H1 (cell line): ENCODE measurements around the gene ZBED5. TPM values are rescaled to one million over a fixed set of nuclear protein-coding genes. Genes with fewer than 3 reads are reported as not detected.
"Not testable (repeated sequence)": the region's sequence is repeated elsewhere in the genome, so short reads cannot be mapped to it uniquely, and the experiment has no call there.

Experiments
- CTCF ChIA-PET: fragments of 300-600 bp; sonication (Branson Sonifier 250); formaldehyde crosslinking; loops from one replicate; lab custom pipeline; 2021; ENCODE audit not compliant: partially characterized antibody; lab: Charles Lee
- POLR2A ChIA-PET: fragments of 300-600 bp; sonication (Branson Sonifier 250); formaldehyde crosslinking; loops from one replicate; lab custom pipeline; 2021; ENCODE audit warnings: inconsistent platforms; ENCODE audit not compliant: partially characterized antibody; lab: Charles Lee
- DNase-seq, 2 experiments: peaks; one replicate each; pipeline versions ENCODE4 v3.0.0 to v3.0.0-alpha.2; 2010 to 2022; ENCODE audit warnings: low spot score in 2 of 2, low read depth in 1 of 2, mixed read lengths in 1 of 2
- FAIRE-seq: peaks from 2 replicates; lab custom pipeline; 2011; peaks lifted over from hg19 to GRCh38; lab: Jason Lieb, UNC
- H2AFZ ChIP-seq: 2 replicates; pipeline ENCODE4 v1.8.1; 2012; ENCODE audit warnings: low read length, inconsistent platforms
- H2AK5ac ChIP-seq: 2 replicates; pipeline ENCODE4 v1.6.1; 2013; ENCODE audit warnings: low read depth, low read length
- H2BK120ac ChIP-seq: replicated peaks from 2 replicates; pipeline ENCODE3; 2013; ENCODE audit warnings: low read depth, low read length, inconsistent platforms
- H2BK12ac ChIP-seq: 2 replicates; pipeline ENCODE4 v1.6.1; 2013; ENCODE audit warnings: low read depth, low read length
- H2BK15ac ChIP-seq: 2 replicates; pipeline ENCODE4 v1.6.1; 2013; ENCODE audit warnings: low read length
- H2BK20ac ChIP-seq: 2 replicates; pipeline ENCODE4 v1.6.1; 2013; ENCODE audit warnings: low read length
- H2BK5ac ChIP-seq: 2 replicates; pipeline ENCODE4 v1.6.1; 2013; ENCODE audit warnings: low read depth, low read length
- H3K14ac ChIP-seq: 2 replicates; pipeline ENCODE4 v1.6.1; 2013; ENCODE audit warnings: inconsistent platforms; ENCODE audit not compliant: insufficient read length
- H3K18ac ChIP-seq: 2 replicates; pipeline ENCODE4 v1.6.1; 2013; ENCODE audit warnings: low read length; ENCODE audit errors: extremely low read depth
- H3K23ac ChIP-seq: 2 replicates; pipeline ENCODE4 v1.6.1; 2013; ENCODE audit warnings: inconsistent platforms; ENCODE audit not compliant: insufficient read length
- H3K23me2 ChIP-seq: 2 replicates; pipeline ENCODE4 v1.6.1; 2013; ENCODE audit warnings: low read depth, low read length
- H3K27ac ChIP-seq: 2 replicates; pipeline ENCODE4 v1.6.1; 2011; ENCODE audit warnings: low read depth, low read length, inconsistent platforms
- H3K27me3 ChIP-seq, 4 experiments: replicated peaks in 1 of 4; 1 replicate in 1 of 4; 2 replicates in 3 of 4; pipeline versions ENCODE4 v1.6.1 to v1.8.1; 2011 to 2013; ENCODE audit warnings: low read length in 3 of 4, mild to moderate bottlenecking in 3 of 4, inconsistent platforms in 2 of 4, mixed read lengths in 2 of 4, moderate library complexity in 1 of 4; ENCODE audit not compliant: control insufficient read depth in 3 of 4, insufficient read depth in 3 of 4; ENCODE audit errors: extremely low read depth in 1 of 4
- H3K36me3 ChIP-seq, 4 experiments: 2 replicates each; pipeline versions ENCODE4 v1.6.1 to v1.8.1; 2011 to 2013; ENCODE audit warnings: mild to moderate bottlenecking in 4 of 4, low read length in 3 of 4, moderate library complexity in 2 of 4, control low read depth in 1 of 4, inconsistent platforms in 1 of 4; ENCODE audit not compliant: insufficient read depth in 4 of 4, control insufficient read depth in 2 of 4
- H3K4ac ChIP-seq: replicated peaks from 2 replicates; pipeline ENCODE3; 2013; ENCODE audit warnings: low read length, low read depth, mixed read lengths, inconsistent platforms; ENCODE audit not compliant: insufficient read length
- H3K4me1 ChIP-seq, 4 experiments: replicated peaks in 1 of 4; 1 replicate in 1 of 4; 2 replicates in 3 of 4; pipeline versions ENCODE4 v1.6.1 to v1.8.1; 2011 to 2013; ENCODE audit warnings: low read length in 3 of 4, inconsistent platforms in 2 of 4, mixed read lengths in 1 of 4; ENCODE audit not compliant: insufficient read depth in 4 of 4, control insufficient read depth in 3 of 4
- H3K4me2 ChIP-seq, 2 experiments: 2 replicates each; pipeline versions ENCODE4 v1.6.1 to v1.8.1; 2011 to 2013; ENCODE audit warnings: low read depth in 2 of 2, low read length in 2 of 2, control low read depth in 1 of 2, inconsistent platforms in 1 of 2, mild to moderate bottlenecking in 1 of 2; ENCODE audit not compliant: insufficient read depth in 1 of 2
- H3K4me3 ChIP-seq, 4 experiments: fragments of 200-600, 300-600 bp in 1 of 4; sonication (generic), shearing (Covaris generic), sonication (Bioruptor Twin) in 1 of 4; 2 replicates each; pipeline versions ENCODE4 v1.5.1 to v1.8.1; 2011 to 2016; ENCODE audit warnings: low read length in 4 of 4, low read depth in 3 of 4, control low read depth in 2 of 4, inconsistent platforms in 2 of 4, mild to moderate bottlenecking in 2 of 4, mixed read lengths in 1 of 4, moderate library complexity in 1 of 4; ENCODE audit not compliant: insufficient read depth in 2 of 4; ENCODE audit errors: extremely low read depth in 1 of 4
- H3K56ac ChIP-seq: replicated peaks from 2 replicates; pipeline ENCODE3; 2013; ENCODE audit warnings: low read depth, mild to moderate bottlenecking, mixed read lengths, low read length, inconsistent platforms; ENCODE audit not compliant: insufficient read length
- H3K79me1 ChIP-seq: 2 replicates; pipeline ENCODE4 v1.6.1; 2013; ENCODE audit warnings: low read depth, low read length, control low read depth
- H3K79me2 ChIP-seq, 2 experiments: 2 replicates each; pipeline versions ENCODE4 v1.6.1 to v1.8.1; 2012 to 2013; ENCODE audit warnings: low read length in 2 of 2, mild to moderate bottlenecking in 2 of 2, inconsistent platforms in 1 of 2; ENCODE audit not compliant: insufficient read depth in 2 of 2, control insufficient read depth in 1 of 2
- H3K9ac ChIP-seq, 4 experiments: replicated peaks in 1 of 4; 1 replicate in 1 of 4; 2 replicates in 3 of 4; pipeline versions ENCODE4 v1.6.1 to v1.8.1; 2011 to 2013; ENCODE audit warnings: low read depth in 3 of 4, low read length in 3 of 4, control low read depth in 2 of 4, mild to moderate bottlenecking in 2 of 4, moderate library complexity in 2 of 4, inconsistent platforms in 1 of 4; ENCODE audit errors: extremely low read depth in 1 of 4
- H3K9me3 ChIP-seq, 2 experiments: 2 replicates each; pipeline versions ENCODE4 v1.6.1 to v1.8.1; 2012 to 2013; ENCODE audit warnings: mild to moderate bottlenecking in 2 of 2, moderate library complexity in 2 of 2, control low read depth in 1 of 2, inconsistent platforms in 1 of 2, low read depth in 1 of 2, low read length in 1 of 2, mixed read lengths in 1 of 2; ENCODE audit not compliant: insufficient read depth in 2 of 2
- H4K20me1 ChIP-seq, 2 experiments: replicated peaks in 1 of 2; 2 replicates each; pipeline versions ENCODE3 to v1.8.1; 2011 to 2013; ENCODE audit warnings: inconsistent platforms in 2 of 2, low read length in 2 of 2, mild to moderate bottlenecking in 1 of 2; ENCODE audit not compliant: insufficient read depth in 2 of 2, control insufficient read depth in 1 of 2
- H4K5ac ChIP-seq: 2 replicates; pipeline ENCODE4 v1.6.1; 2013; ENCODE audit warnings: low read length, low read depth, mixed read lengths, inconsistent platforms; ENCODE audit not compliant: insufficient read length
- H4K8ac ChIP-seq: 2 replicates; pipeline ENCODE4 v1.8.0; 2013; ENCODE audit warnings: mild to moderate bottlenecking, moderate library complexity, low read length, inconsistent platforms; ENCODE audit not compliant: insufficient read depth; ENCODE audit errors: extremely low read depth
- H4K91ac ChIP-seq: replicated peaks from 2 replicates; pipeline ENCODE3; 2013; ENCODE audit warnings: low read length, mixed read lengths, inconsistent platforms; ENCODE audit not compliant: insufficient read length
- polyA plus RNA-seq, 7 experiments: library from polyadenylated mRNA; depleted of rRNA in 3 of 7; stranded (reverse) in 5 of 7; unstranded in 2 of 7; fragments of >200 nt in 5 of 7; fragments of 200-250 nt in 2 of 7; gene quantifications; 1 replicate in 5 of 7; 2 replicates in 1 of 7; 4 replicates in 1 of 7; pipeline versions ENCODE4 v1.2.1 to v1.2.3, GENCODE V29; 2011 to 2013; ENCODE audit warnings: missing spikeins in 2 of 7, mixed read lengths in 2 of 7
- total RNA-seq: library from RNA; stranded (reverse); fragmentation: NEBNext Ultra II Directional; extraction: Animal tissue kit (Norgen Biotek cat#: 25700); gene quantifications from 2 replicates; pipeline ENCODE4 v1.2.1, GENCODE V29; 2021

ZBED5 gene
- total and polyA plus RNA-seq, 2 of the 8 experiments (the other 6 are each of a cell fraction or from before 2014, with no cell fraction given), result 54.2 to 94.7 TPM

- H3K4me1 ChIP-seq, H2BK12ac ChIP-seq, H3K4me3 ChIP-seq, H2AFZ ChIP-seq, H3K23ac ChIP-seq, H3K18ac ChIP-seq, H2BK20ac ChIP-seq, H3K4ac ChIP-seq, H2BK120ac ChIP-seq, H3K79me2 ChIP-seq, H3K14ac ChIP-seq, DNase-seq, FAIRE-seq, H4K8ac ChIP-seq, POLR2A ChIA-PET, H2BK15ac ChIP-seq, H2BK5ac ChIP-seq, H4K20me1 ChIP-seq, H3K27ac ChIP-seq, H3K9ac ChIP-seq, H3K4me2 ChIP-seq, H2AK5ac ChIP-seq, H3K56ac ChIP-seq, H3K23me2 ChIP-seq, H3K27me3 ChIP-seq, H3K9me3 ChIP-seq, CTCF ChIA-PET, H4K5ac ChIP-seq, H3K36me3 ChIP-seq, H3K79me1 ChIP-seq, H4K91ac ChIP-seq: not testable (repeated sequence)
Observed at GRCh38 chr11:10890083-10890482, 32.2 kb upstream of the ZBED5 start.
